NCI-H524 treated with DMSO at 0.1 percent for 48 hours (cell line): ENCODE data around the gene ZNF773.
"Not testable (repeated sequence)": the region's sequence is repeated elsewhere in the genome, so short reads cannot be mapped to it uniquely, and the experiment has no call there.

ENCODE experiments used
- DNase-seq: peaks from one replicate; lab custom pipeline; 2025; lab: John Stamatoyannopoulos, UW

Gene ZNF773

DNA sequence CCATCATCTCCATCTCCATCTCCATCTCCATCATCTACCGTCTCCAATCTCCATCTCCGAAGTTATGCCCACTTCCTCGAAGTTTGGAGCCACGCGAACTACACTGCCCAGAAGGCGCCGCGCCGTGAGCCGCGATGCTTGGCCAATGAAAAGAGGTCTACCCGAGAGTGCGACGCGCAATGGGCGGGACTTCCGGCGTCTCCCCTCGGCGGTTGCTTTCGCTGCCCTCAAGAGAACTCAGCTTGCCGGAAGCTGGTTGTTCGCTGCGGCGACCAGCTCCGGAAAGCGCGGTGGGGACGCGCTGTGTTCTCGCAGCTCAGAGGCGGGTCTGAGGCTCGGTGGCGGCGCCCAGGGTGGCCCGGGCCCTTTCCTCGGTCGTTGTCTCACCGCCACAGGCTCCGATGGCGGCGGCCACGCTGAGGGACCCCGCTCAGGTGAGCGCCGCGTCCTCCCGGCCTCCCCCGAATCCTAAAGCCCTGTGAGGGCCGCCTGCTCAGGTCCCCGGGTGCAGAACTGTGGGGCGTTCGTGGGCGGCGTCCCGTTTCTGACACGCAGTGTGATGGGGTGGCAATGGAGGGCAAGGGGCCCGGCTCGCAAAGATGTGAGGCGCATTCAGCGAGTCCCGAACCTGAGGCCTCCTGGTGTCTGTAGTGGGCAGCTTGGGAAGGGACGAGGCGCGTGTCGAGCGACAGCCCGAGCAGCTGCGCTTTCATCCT lies at the start of gene ZNF773:
ZNF773 (plus strand) TSS at position 259 of the 716 bp plus-strand sequence; CDS start at position 402, 143 bp downstream.
- peak; percentile 63 for DNase-seq

DNA sequence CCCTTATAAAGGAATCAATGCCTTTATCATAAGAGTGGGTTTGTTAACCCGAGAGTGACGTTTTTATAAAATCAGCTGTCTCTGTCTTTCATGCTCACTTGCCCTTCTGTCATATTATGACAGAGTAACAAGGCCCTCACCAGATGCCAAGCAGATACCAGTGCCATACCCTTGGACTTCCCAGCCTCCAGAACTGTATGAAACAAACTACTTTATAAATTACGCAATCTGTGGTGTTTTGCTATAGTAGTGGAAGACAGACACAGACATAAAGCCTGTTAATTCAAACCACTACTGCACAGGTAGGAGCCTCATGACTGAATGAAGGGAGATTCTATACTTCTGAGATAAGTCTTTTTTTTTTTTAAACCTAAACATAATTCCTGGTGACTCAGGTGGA lies 47.4 kb upstream of the ZNF773 start:
- no peak for DNase-seq

DNA sequence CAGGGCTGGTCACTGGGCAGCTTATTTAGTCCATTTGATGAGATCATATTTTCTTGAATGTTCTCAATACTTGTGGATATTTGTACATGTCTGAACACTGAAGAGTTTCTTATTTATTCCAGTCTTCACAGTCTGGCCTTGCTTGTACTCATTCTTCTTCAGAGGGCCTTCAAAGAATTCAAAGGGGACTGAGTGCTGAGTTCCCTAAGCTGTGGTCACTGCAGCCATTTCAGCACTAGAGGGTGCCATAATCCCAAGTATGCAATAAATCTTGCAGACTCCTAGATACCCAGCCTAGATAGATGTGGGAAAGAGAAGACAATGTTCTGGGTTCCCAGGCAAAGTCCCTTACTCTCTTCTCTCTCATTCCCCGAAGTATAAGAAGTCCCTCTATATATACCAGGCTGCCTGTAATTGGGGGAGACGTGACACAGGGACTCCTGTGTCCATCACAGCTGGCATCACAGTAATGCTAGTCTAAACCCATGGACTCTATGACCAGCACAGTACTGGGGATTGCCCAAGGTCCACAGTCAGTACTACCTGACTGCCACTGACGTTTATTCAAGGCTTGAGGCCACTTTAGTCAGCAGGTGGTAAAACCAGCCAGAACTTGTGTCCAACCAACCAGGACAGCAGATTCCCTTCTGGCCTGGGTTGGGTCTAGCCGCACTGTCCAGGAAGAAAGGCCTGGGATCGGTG lies 33.9 kb upstream of the ZNF773 start:
- DNase-seq: no peak

GRCh38 chr19:57466489-57466888 lies 33.2 kb upstream of the ZNF773 start:
- no peak for DNase-seq

GRCh38 chr19:57473646-57474045 lies 26.1 kb upstream of the ZNF773 start:
- DNase-seq: no peak

GRCh38 chr19:57477191-57478008 lies 22.3 kb upstream of the ZNF773 start, which contains the start of gene ZNF772:
Gene ZNF772 (minus strand): TSS chr19:57477566. CDS start chr19:57477309, 257 bp downstream.
- peak; percentile 85 for DNase-seq

GRCh38 chr19:57487477-57488298 lies 12.1 kb upstream of the ZNF773 start, which contains the start of gene ZNF419:
Gene ZNF419 (plus strand): TSS chr19:57487750. CDS start chr19:57487951, 201 bp downstream.
- peak; percentile 59 for DNase-seq

GRCh38 chr19:57488299-57488644 lies 11.5 kb upstream of the ZNF773 start:
- DNase-seq: not testable (repeated sequence)

DNA sequence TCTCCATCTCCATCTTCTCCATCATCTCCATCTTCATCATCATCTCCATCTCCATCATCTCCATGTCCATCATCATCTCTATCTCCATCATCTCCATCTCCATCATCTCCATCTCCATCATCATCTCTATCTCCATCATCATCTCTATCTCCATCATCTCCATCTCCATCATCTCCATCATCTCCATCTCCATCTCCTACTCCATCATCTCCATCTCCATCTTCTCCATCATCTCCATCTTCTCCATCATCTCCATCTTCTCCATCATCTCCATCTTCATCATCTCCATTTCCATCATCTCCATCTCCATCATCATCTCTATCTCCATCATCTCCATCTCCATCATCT lies 432 bp upstream of the ZNF773 start:
- not testable (repeated sequence) for DNase-seq

DNA sequence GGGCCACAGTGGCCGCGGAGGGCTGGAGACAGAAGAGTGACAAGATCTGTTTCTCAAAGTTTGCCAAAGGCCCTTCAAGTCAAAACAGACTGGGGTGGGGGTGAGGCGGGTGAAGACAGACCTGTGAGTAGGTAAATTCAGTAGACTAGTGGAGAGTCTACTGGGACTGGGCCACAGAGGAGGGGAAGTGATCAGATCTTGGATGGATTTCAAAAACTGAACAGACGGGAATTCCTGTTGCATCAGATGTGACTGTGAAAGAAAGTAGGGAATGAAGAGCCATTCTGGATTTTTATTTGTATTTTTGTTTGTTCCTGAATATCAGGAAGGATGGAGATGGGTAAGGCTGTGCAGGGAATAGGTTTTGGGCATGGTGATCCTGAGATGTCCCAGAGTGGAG lies 662 bp downstream of the ZNF773 start:
- DNase-seq: not testable (repeated sequence)

DNA sequence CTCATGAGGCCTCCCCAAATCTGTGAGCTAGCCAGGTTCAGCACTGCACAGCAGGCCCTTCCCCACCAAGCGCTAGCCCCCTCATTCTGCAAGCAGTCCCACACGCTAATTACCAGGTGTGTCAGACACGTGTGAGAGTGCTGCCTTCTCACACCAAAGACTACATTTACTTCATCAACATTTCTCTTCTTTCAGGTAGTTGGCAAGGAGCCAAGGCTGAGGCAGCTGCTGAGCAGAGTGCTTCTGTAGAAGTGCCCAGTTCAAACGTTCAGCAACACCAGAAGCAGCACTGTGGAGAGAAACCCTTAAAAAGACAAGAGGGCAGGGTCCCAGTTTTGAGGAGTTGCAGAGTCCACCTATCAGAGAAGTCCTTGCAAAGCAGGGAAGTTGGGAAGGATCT lies 6.4 kb downstream of the ZNF773 start:
- no peak for DNase-seq

GRCh38 chr19:57511484-57511883 lies 11.7 kb downstream of the ZNF773 start:
- DNase-seq: no peak

GRCh38 chr19:57512845-57513244 lies 13.1 kb downstream of the ZNF773 start:
- no peak for DNase-seq

DNA sequence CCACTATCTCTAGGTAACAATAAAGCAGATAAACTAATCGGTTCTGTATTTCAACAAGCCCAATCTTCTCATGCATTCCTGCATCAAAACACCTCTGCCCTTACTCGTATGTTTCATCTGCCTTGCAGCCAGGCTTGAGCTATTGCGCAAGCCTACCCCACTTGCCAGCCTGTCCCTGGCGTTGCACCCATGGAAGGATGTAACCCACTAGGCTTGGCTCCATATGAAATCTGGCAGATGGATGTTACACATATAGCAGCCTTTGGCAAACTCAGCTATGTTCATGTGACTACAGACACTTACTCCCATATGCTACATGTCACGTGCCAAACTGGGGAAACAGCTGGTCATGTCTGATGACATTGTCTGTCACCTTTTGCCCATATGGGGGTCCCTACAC lies 15.5 kb downstream of the ZNF773 start:
- DNase-seq: no peak

GRCh38 chr19:57518021-57518420 lies 18.3 kb downstream of the ZNF773 start:
- not testable (repeated sequence) for DNase-seq

- DNase-seq: peak; percentile 84
Observed at GRCh38 chr19:57527136-57527881, 27.6 kb downstream of the ZNF773 start, which contains the start of gene ZNF549. Gene ZNF549 (plus strand): TSS chr19:57527356. CDS start chr19:57527574, 218 bp downstream.

- no peak for DNase-seq
Observed at GRCh38 chr19:57537953-57538547, 38.3 kb downstream of the ZNF773 start.

- no peak for DNase-seq
Observed at GRCh38 chr19:57546513-57546912, 46.8 kb downstream of the ZNF773 start.

GRCh38 chr19:57552432-57552831 lies 52.7 kb downstream of the ZNF773 start:
- DNase-seq: no peak

DNA sequence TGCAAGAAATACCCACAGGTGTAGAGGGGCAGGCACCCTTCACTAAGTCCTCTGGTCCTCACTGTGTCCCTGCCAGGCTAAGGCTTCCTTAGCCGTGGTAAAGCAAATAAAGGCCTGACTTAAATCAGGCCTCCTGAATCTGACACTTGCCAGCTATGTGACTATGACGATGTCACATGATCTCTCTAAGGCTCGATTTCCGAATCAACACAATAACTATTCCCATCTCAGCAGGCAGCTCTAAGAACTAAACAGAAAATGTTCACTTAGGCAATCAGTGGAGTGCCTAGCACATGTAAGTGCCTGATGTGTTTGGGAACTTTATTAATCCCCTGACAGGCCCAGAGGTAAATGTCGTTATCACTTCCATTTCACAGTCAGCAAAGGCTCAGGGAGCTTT lies 57.9 kb downstream of the ZNF773 start:
- DNase-seq: no peak
